NCI-H526 (cell line): ENCODE results near the gene MAPK8IP1.

Experiments
- DNase-seq, 2 experiments: peaks; one replicate each; lab custom pipeline; 2025; lab: John Stamatoyannopoulos, UW

Gene MAPK8IP1

GRCh38 chr11:45907911-45908370 is 22.5 kb downstream of the MAPK8IP1 start:
- no peak for DNase-seq

GRCh38 chr11:45909594-45910475 is 24.4 kb downstream of the MAPK8IP1 start:
- DNase-seq: no peak

- no peak for DNase-seq
These were observed 25.2 kb downstream of the MAPK8IP1 start for GRCh38 chr11:45910623-45911022.

- no peak for DNase-seq
These were observed 28.1 kb downstream of the MAPK8IP1 start for GRCh38 chr11:45913514-45913913.

- no peak for DNase-seq
These were observed 28.6 kb downstream of the MAPK8IP1 start for GRCh38 chr11:45913942-45914635.

GRCh38 chr11:45915446-45915845 is 30.0 kb downstream of the MAPK8IP1 start:
- DNase-seq: no peak

- peak in 1 of 2 experiments; percentile 38 for DNase-seq
These were observed 31.8 kb downstream of the MAPK8IP1 start for GRCh38 chr11:45917286-45917622.

- DNase-seq: peak; percentile 98 to 99
These were observed 32.3 kb downstream of the MAPK8IP1 start, which contains the start of gene PEX16 for GRCh38 chr11:45917623-45918330. TSS of gene PEX16 (minus strand) at chr11:45917877. CDS start at chr11:45917811, 66 bp downstream.

GRCh38 chr11:45918331-45918941 is 33.0 kb downstream of the MAPK8IP1 start:
- peak; percentile 66 to 90 for DNase-seq

GRCh38 chr11:45918962-45919675 is 33.7 kb downstream of the MAPK8IP1 start:
- DNase-seq: no peak

- no peak for DNase-seq
These were observed 34.5 kb downstream of the MAPK8IP1 start for GRCh38 chr11:45919806-45920530.

GRCh38 chr11:45920531-45921477 is 35.4 kb downstream of the MAPK8IP1 start:
- no peak for DNase-seq

GRCh38 chr11:45921561-45922424 is 36.3 kb downstream of the MAPK8IP1 start:
- DNase-seq: peak; percentile 88 to 98

- DNase-seq: peak; percentile 59 to 90
These were observed 37.1 kb downstream of the MAPK8IP1 start, which contains the start of gene LARGE2 for GRCh38 chr11:45922425-45923082. TSS of gene LARGE2 (plus strand) at chr11:45922656. CDS start at chr11:45922883, 227 bp downstream.

GRCh38 chr11:45924036-45924915 is 38.8 kb downstream of the MAPK8IP1 start:
- no peak for DNase-seq

- DNase-seq: no peak
These were observed 39.5 kb downstream of the MAPK8IP1 start for GRCh38 chr11:45924927-45925326.

- DNase-seq: no peak
These were observed 40.1 kb downstream of the MAPK8IP1 start for GRCh38 chr11:45925550-45925949.
